Activated CD4-positive, alpha-beta memory T cell treated with anti-CD3 and anti-CD28 coated beads, Interleukin-2, amount 10 ng/mL, durations not matched to agents 7 days and 5 days (primary cell): ENCODE measurements around the gene PRIM2. TPM values are rescaled to one million over a fixed set of nuclear protein-coding genes. Genes with fewer than 3 reads are reported as not detected.
"Not testable (repeated sequence)": the region's sequence is repeated elsewhere in the genome, so short reads cannot be mapped to it uniquely, and the experiment has no call there.

Experiments used
- CTCF ChIA-PET: fragments of 350-600 bp; sonication (Branson Sonifier 250); formaldehyde crosslinking; loops from one replicate; lab custom pipeline; 2021; ENCODE audit warnings: antibody characterized with exemption, inconsistent platforms; lab: Charles Lee
- POLR2A ChIA-PET: fragments of 350-600 bp; sonication (Branson Sonifier 250); formaldehyde crosslinking; loops from one replicate; lab custom pipeline; 2021; ENCODE audit warnings: antibody characterized with exemption; lab: Charles Lee
- DNase-seq: peaks from one replicate; pipeline ENCODE4 v3.0.0-alpha.2; 2020
- H3K27ac Mint-ChIP-seq: one replicate; pipeline ENCODE4 v1.8.0; 2021; ENCODE audit warnings: mild to moderate bottlenecking, mixed read lengths
- H3K27me3 Mint-ChIP-seq: one replicate; pipeline ENCODE4 v1.8.0; 2021; ENCODE audit warnings: mixed read lengths
- H3K36me3 Mint-ChIP-seq: one replicate; pipeline ENCODE4 v1.8.0; 2021; ENCODE audit warnings: low read depth, mixed read lengths
- H3K4me1 Mint-ChIP-seq: one replicate; pipeline ENCODE4 v1.8.0; 2021; ENCODE audit warnings: mixed read lengths
- H3K4me3 Mint-ChIP-seq: one replicate; pipeline ENCODE4 v1.8.0; 2021; ENCODE audit warnings: mild to moderate bottlenecking, mixed read lengths
- H3K9me3 Mint-ChIP-seq: one replicate; pipeline ENCODE4 v1.8.0; 2021; ENCODE audit warnings: mixed read lengths
- total RNA-seq, 2 experiments: library from RNA; stranded (reverse); gene quantifications; one replicate each; pipeline ENCODE4 v1.2.3, GENCODE V29; 2021

PRIM2 gene
- total RNA-seq, 2 experiments from 2014 or later = 32.3 to 34.0 TPM

- H3K27me3 Mint-ChIP-seq, H3K9me3 Mint-ChIP-seq, DNase-seq, POLR2A ChIA-PET, CTCF ChIA-PET, H3K27ac Mint-ChIP-seq, H3K4me3 Mint-ChIP-seq: not testable (repeated sequence)
- peaks cover 14% of the 10 kb centered on the region for H3K4me1 Mint-ChIP-seq
- H3K36me3 Mint-ChIP-seq = peaks cover 36% of the 10 kb centered on the region
Measured at GRCh38 chr6:57350443-57350842, 33.0 kb downstream of the PRIM2 start.

GRCh38 chr6:57352596-57352995 lies 35.2 kb downstream of the PRIM2 start:
- Mint-ChIP-seq H3K4me1 (peaks cover 16% of the 10 kb centered on the region), H3K36me3 (peaks cover 30% of the 10 kb centered on the region)
- H3K27me3 Mint-ChIP-seq, CTCF ChIA-PET, H3K9me3 Mint-ChIP-seq, H3K4me3 Mint-ChIP-seq, H3K27ac Mint-ChIP-seq, DNase-seq, POLR2A ChIA-PET: not testable (repeated sequence)

GRCh38 chr6:57358319-57358718 lies 40.9 kb downstream of the PRIM2 start:
- H3K27ac Mint-ChIP-seq, H3K9me3 Mint-ChIP-seq, CTCF ChIA-PET, H3K4me1 Mint-ChIP-seq, POLR2A ChIA-PET, H3K27me3 Mint-ChIP-seq, H3K4me3 Mint-ChIP-seq, DNase-seq: not testable (repeated sequence)
- H3K36me3 Mint-ChIP-seq = peaks cover 19% of the 10 kb centered on the region

- H3K4me1 Mint-ChIP-seq, H3K4me3 Mint-ChIP-seq, H3K9me3 Mint-ChIP-seq, H3K27me3 Mint-ChIP-seq, CTCF ChIA-PET, DNase-seq, POLR2A ChIA-PET, H3K27ac Mint-ChIP-seq: not testable (repeated sequence)
- H3K36me3 Mint-ChIP-seq = peaks cover 19% of the 10 kb centered on the region
Measured at GRCh38 chr6:57359766-57360165, 42.3 kb downstream of the PRIM2 start.

- H3K4me1 Mint-ChIP-seq, H3K27ac Mint-ChIP-seq, CTCF ChIA-PET, H3K4me3 Mint-ChIP-seq, H3K27me3 Mint-ChIP-seq, POLR2A ChIA-PET, DNase-seq, H3K9me3 Mint-ChIP-seq: not testable (repeated sequence)
- H3K36me3 Mint-ChIP-seq = peaks cover 16% of the 10 kb centered on the region
Measured at GRCh38 chr6:57362340-57362739, 44.9 kb downstream of the PRIM2 start.

GRCh38 chr6:57365076-57365583 lies 47.7 kb downstream of the PRIM2 start:
- H3K4me1 Mint-ChIP-seq, H3K27ac Mint-ChIP-seq, H3K4me3 Mint-ChIP-seq, DNase-seq, CTCF ChIA-PET, POLR2A ChIA-PET, H3K9me3 Mint-ChIP-seq, H3K27me3 Mint-ChIP-seq: not testable (repeated sequence)
- peaks cover 14% of the 10 kb centered on the region for H3K36me3 Mint-ChIP-seq

- POLR2A ChIA-PET, H3K9me3 Mint-ChIP-seq, H3K27me3 Mint-ChIP-seq, DNase-seq, CTCF ChIA-PET, H3K4me1 Mint-ChIP-seq, H3K27ac Mint-ChIP-seq, H3K4me3 Mint-ChIP-seq: not testable (repeated sequence)
- H3K36me3 Mint-ChIP-seq = peaks cover 25% of the 10 kb centered on the region
Measured at GRCh38 chr6:57368965-57369731, 51.7 kb downstream of the PRIM2 start.

DNA sequence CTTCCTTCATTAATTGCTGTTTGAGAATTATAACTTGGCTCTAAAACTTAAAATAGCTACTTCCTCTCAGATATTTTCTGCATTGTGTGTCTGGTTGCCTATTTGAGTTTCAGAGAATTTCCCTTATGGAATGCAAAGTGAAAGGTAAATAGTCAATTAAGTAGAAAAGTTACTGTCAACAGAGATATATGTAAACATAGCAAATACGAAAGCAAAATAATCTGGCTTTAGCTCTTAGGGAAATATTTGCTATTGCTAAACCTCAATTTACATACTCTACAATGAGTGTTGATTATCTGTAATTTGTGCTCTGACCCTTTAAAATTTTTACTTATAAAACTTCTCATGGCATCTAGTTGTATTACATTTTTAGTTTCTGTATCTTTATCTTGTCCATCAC lies 54.3 kb downstream of the PRIM2 start:
- POLR2A ChIA-PET, H3K9me3 Mint-ChIP-seq, H3K27me3 Mint-ChIP-seq, H3K27ac Mint-ChIP-seq, H3K4me1 Mint-ChIP-seq, DNase-seq, H3K4me3 Mint-ChIP-seq, CTCF ChIA-PET: not testable (repeated sequence)
- H3K36me3 Mint-ChIP-seq = peaks cover 27% of the 10 kb centered on the region

GRCh38 chr6:57374764-57375163 lies 57.3 kb downstream of the PRIM2 start:
- H3K4me1 Mint-ChIP-seq, DNase-seq, CTCF ChIA-PET, H3K27me3 Mint-ChIP-seq, H3K4me3 Mint-ChIP-seq, POLR2A ChIA-PET, H3K9me3 Mint-ChIP-seq, H3K27ac Mint-ChIP-seq: not testable (repeated sequence)
- H3K36me3 Mint-ChIP-seq = peaks cover 26% of the 10 kb centered on the region

- POLR2A ChIA-PET, H3K9me3 Mint-ChIP-seq, H3K4me1 Mint-ChIP-seq, DNase-seq, CTCF ChIA-PET, H3K4me3 Mint-ChIP-seq, H3K27me3 Mint-ChIP-seq, H3K27ac Mint-ChIP-seq: not testable (repeated sequence)
- peaks cover 35% of the 10 kb centered on the region for H3K36me3 Mint-ChIP-seq
Measured at GRCh38 chr6:57376083-57376482, 58.7 kb downstream of the PRIM2 start.

GRCh38 chr6:57389038-57389592 lies 71.7 kb downstream of the PRIM2 start:
- CTCF ChIA-PET, H3K27me3 Mint-ChIP-seq, DNase-seq, H3K9me3 Mint-ChIP-seq, POLR2A ChIA-PET, H3K4me3 Mint-ChIP-seq, H3K27ac Mint-ChIP-seq, H3K4me1 Mint-ChIP-seq: not testable (repeated sequence)
- H3K36me3 Mint-ChIP-seq = peaks cover 45% of the 10 kb centered on the region

- Mint-ChIP-seq H3K36me3 (peaks cover 54% of the 10 kb centered on the region), H3K9me3 (peaks cover 16% of the 10 kb centered on the region), H3K4me1 (peaks cover 13% of the 10 kb centered on the region)
- H3K27ac Mint-ChIP-seq, H3K27me3 Mint-ChIP-seq, DNase-seq, CTCF ChIA-PET, POLR2A ChIA-PET, H3K4me3 Mint-ChIP-seq: not testable (repeated sequence)
Measured at GRCh38 chr6:57390818-57391217, 73.4 kb downstream of the PRIM2 start.

- Mint-ChIP-seq H3K36me3 (peaks cover 65% of the 10 kb centered on the region), H3K4me1 (peaks cover 17% of the 10 kb centered on the region), H3K9me3 (peaks cover 26% of the 10 kb centered on the region)
- H3K27ac Mint-ChIP-seq, DNase-seq, CTCF ChIA-PET, H3K27me3 Mint-ChIP-seq, H3K4me3 Mint-ChIP-seq, POLR2A ChIA-PET: not testable (repeated sequence)
Measured at GRCh38 chr6:57392047-57392446, 74.6 kb downstream of the PRIM2 start.

- POLR2A ChIA-PET, H3K27ac Mint-ChIP-seq, H3K27me3 Mint-ChIP-seq, H3K4me3 Mint-ChIP-seq, H3K4me1 Mint-ChIP-seq, H3K9me3 Mint-ChIP-seq, DNase-seq, CTCF ChIA-PET: not testable (repeated sequence)
- H3K36me3 Mint-ChIP-seq = peaks cover 31% of the 10 kb centered on the region
Measured at GRCh38 chr6:57419341-57419740, 101.9 kb downstream of the PRIM2 start.
